Stimulated activated CD4-positive, alpha-beta T cell treated with anti-CD3 and anti-CD28 coated beads, Interleukin-2, amount 100 ng/mL, for 4 hours (primary cell): Measurements from ENCODE around the gene ERF.

Experiments used
- DNase-seq: peaks from one replicate; pipeline ENCODE4 v3.0.0-alpha.2; 2020; ENCODE audit warnings: low read depth

ERF gene

GRCh38 chr19:42287017-42287826 is 32.3 kb upstream of the ERF start:
- DNase-seq = no peak

- no peak for DNase-seq
Observed at GRCh38 chr19:42286349-42287016, 31.6 kb upstream of the ERF start.

GRCh38 chr19:42285988-42286348 is 31.0 kb upstream of the ERF start:
- no peak for DNase-seq

- DNase-seq = no peak
Observed at GRCh38 chr19:42285541-42285941, 30.6 kb upstream of the ERF start.

GRCh38 chr19:42284591-42285341 is 29.8 kb upstream of the ERF start:
- no peak for DNase-seq

GRCh38 chr19:42284066-42284501 is 29.2 kb upstream of the ERF start:
- DNase-seq = peak; percentile 83

- peak; percentile 96 for DNase-seq
Observed at GRCh38 chr19:42283188-42284065, 28.5 kb upstream of the ERF start.

GRCh38 chr19:42282819-42283187 is 27.9 kb upstream of the ERF start:
- DNase-seq = no peak

GRCh38 chr19:42281827-42282762 is 27.2 kb upstream of the ERF start:
- DNase-seq = no peak

- no peak for DNase-seq
Observed at GRCh38 chr19:42281146-42281826, 26.4 kb upstream of the ERF start.

- DNase-seq = peak; percentile 41
Observed at GRCh38 chr19:42280815-42281145, 25.9 kb upstream of the ERF start.

- DNase-seq = peak; percentile 73
Observed at GRCh38 chr19:42279902-42280814, 25.2 kb upstream of the ERF start.

- DNase-seq = no peak
Observed at GRCh38 chr19:42279155-42279901, 24.4 kb upstream of the ERF start.

- DNase-seq = no peak
Observed at GRCh38 chr19:42278452-42279154, 23.7 kb upstream of the ERF start.

GRCh38 chr19:42277821-42278451 is 23.0 kb upstream of the ERF start:
- no peak for DNase-seq

GRCh38 chr19:42276821-42277220 is 21.9 kb upstream of the ERF start:
- DNase-seq = no peak

GRCh38 chr19:42276284-42276683 is 21.4 kb upstream of the ERF start:
- DNase-seq = no peak
